Upper lobe of left lung (tissue), 4 donors: ENCODE measurements around the gene POLE.

ENCODE experiments used
- EP300 ChIP-seq, 4 donors: sonication (generic); formaldehyde crosslinking; IDR thresholded peaks; one replicate each; pipeline ENCODE4 v1.5.1; 2017; ENCODE audit warnings: antibody characterized with exemption in 4 of 4, control low read depth in 2 of 4
- POLR2A ChIP-seq, 4 donors: fragments of 450-650 bp; IDR thresholded peaks; one replicate each; pipeline ENCODE4 v1.5.1; 2016 to 2017; ENCODE audit warnings: antibody characterized with exemption in 4 of 4, mild to moderate bottlenecking in 2 of 4
- POLR2AphosphoS5 ChIP-seq, 2 donors: sonication (generic); formaldehyde crosslinking; IDR thresholded peaks; one replicate each; pipeline ENCODE4 v1.5.1; 2017; ENCODE audit warnings: antibody characterized with exemption in 2 of 2
- TF ChIP-seq, protein P1 (sequence below), 6 experiments: fragments of 450-650 bp in 4 of 6; fragments of 200-600 bp in 2 of 6; sonication (generic) in 2 of 6; IDR thresholded peaks; one replicate each; pipeline ENCODE4 v1.5.1; 2016 to 2019; ENCODE audit warnings: antibody characterized with exemption in 6 of 6

DNA sequence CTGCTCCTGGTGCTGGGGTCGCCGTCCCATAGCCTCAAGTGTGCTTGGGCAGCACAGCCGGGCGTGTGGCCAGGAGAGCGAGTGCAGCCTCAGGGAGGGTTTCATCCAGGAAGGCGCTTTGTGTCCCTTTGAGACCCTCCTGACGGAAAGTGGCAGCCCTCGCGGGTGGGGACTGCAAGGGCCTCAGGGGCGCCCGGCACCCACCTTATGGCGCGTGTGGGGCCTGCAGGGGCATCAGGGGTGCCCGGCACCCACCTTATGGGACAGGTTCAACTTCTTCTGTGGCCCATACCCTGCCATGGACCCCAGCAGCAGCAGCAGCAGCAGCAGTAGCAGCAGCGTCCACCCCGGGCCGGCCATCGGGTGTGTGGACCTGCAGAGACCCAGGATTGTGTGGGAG is 81.2 kb downstream of the POLE start:
- no peak for TF ChIP-seq POLR2AphosphoS5 (IDR thresholded peaks at IDR 0.05)
- TF ChIP-seq, protein P1, sequence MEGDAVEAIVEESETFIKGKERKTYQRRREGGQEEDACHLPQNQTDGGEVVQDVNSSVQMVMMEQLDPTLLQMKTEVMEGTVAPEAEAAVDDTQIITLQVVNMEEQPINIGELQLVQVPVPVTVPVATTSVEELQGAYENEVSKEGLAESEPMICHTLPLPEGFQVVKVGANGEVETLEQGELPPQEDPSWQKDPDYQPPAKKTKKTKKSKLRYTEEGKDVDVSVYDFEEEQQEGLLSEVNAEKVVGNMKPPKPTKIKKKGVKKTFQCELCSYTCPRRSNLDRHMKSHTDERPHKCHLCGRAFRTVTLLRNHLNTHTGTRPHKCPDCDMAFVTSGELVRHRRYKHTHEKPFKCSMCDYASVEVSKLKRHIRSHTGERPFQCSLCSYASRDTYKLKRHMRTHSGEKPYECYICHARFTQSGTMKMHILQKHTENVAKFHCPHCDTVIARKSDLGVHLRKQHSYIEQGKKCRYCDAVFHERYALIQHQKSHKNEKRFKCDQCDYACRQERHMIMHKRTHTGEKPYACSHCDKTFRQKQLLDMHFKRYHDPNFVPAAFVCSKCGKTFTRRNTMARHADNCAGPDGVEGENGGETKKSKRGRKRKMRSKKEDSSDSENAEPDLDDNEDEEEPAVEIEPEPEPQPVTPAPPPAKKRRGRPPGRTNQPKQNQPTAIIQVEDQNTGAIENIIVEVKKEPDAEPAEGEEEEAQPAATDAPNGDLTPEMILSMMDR (IDR thresholded peaks at IDR 0.05): no peak
- no peak for TF ChIP-seq EP300 (IDR thresholded peaks at IDR 0.05)
- no peak for TF ChIP-seq POLR2A (IDR thresholded peaks at IDR 0.05)
